ENCODE results near the gene PABPN1L.

DNA sequence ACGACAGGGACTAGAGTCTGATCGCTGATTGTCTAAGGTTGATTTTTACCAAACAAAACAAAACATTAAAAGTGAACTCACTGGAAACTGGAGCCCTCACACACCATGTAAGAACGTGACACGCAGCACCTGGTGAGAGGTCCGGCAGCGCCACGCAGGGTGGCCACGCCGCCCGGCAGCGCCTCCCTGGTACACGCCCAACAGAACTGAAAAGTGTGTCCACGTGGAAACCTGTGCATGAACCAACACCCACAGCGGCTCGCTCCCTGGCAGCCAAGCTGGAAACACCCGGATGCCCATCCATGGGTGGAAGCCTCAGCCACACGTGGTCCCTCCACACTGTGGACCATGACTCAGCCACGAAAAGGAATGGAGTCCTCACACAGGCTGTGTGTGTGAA, 18.8 kb downstream of the PABPN1L start:
- TF ChIP-seq SIN3A (IDR thresholded peaks at IDR 0.05; ENCODE audit: borderline replicate concordance, insufficient read depth, low read length) (no peak), TAF1 (IDR thresholded peaks at IDR 0.05; ENCODE audit: borderline replicate concordance, insufficient read depth, low read length) (no peak), POLR2AphosphoS5 (IDR thresholded peaks at IDR 0.05; ENCODE audit: low read depth, low read length) (no peak), FOXP2 (optimal IDR thresholded peaks at IDR 0.05; ENCODE audit: borderline replicate concordance, extremely low read depth, extremely low read length, insufficient read depth) (no peak)
- TF ChIP-seq, protein P1, sequence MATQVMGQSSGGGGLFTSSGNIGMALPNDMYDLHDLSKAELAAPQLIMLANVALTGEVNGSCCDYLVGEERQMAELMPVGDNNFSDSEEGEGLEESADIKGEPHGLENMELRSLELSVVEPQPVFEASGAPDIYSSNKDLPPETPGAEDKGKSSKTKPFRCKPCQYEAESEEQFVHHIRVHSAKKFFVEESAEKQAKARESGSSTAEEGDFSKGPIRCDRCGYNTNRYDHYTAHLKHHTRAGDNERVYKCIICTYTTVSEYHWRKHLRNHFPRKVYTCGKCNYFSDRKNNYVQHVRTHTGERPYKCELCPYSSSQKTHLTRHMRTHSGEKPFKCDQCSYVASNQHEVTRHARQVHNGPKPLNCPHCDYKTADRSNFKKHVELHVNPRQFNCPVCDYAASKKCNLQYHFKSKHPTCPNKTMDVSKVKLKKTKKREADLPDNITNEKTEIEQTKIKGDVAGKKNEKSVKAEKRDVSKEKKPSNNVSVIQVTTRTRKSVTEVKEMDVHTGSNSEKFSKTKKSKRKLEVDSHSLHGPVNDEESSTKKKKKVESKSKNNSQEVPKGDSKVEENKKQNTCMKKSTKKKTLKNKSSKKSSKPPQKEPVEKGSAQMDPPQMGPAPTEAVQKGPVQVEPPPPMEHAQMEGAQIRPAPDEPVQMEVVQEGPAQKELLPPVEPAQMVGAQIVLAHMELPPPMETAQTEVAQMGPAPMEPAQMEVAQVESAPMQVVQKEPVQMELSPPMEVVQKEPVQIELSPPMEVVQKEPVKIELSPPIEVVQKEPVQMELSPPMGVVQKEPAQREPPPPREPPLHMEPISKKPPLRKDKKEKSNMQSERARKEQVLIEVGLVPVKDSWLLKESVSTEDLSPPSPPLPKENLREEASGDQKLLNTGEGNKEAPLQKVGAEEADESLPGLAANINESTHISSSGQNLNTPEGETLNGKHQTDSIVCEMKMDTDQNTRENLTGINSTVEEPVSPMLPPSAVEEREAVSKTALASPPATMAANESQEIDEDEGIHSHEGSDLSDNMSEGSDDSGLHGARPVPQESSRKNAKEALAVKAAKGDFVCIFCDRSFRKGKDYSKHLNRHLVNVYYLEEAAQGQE (IDR thresholded peaks at IDR 0.05; ENCODE audit: insufficient read depth in 1 of 2, low read depth in 2 of 2, low read length in 2 of 2) = no peak

All from PFSK-1 (cell line).